H1 (cell line): ENCODE measurements around the gene OPHN1. TPM values are rescaled to one million over a fixed set of nuclear protein-coding genes. Genes with fewer than 3 reads are reported as not detected.

Source experiments
- CTCF ChIA-PET: fragments of 300-600 bp; sonication (Branson Sonifier 250); formaldehyde crosslinking; loops from one replicate; lab custom pipeline; 2021; ENCODE audit not compliant: partially characterized antibody; lab: Charles Lee
- POLR2A ChIA-PET: fragments of 300-600 bp; sonication (Branson Sonifier 250); formaldehyde crosslinking; loops from one replicate; lab custom pipeline; 2021; ENCODE audit warnings: inconsistent platforms; ENCODE audit not compliant: partially characterized antibody; lab: Charles Lee
- DNase-seq, 2 experiments: peaks; one replicate each; pipeline versions ENCODE4 v3.0.0 to v3.0.0-alpha.2; 2010 to 2022; ENCODE audit warnings: low spot score in 2 of 2, low read depth in 1 of 2, mixed read lengths in 1 of 2
- FAIRE-seq: peaks from 2 replicates; lab custom pipeline; 2011; peaks lifted over from hg19 to GRCh38; lab: Jason Lieb, UNC
- H2AFZ ChIP-seq: 2 replicates; pipeline ENCODE4 v1.8.1; 2012; ENCODE audit warnings: low read length, inconsistent platforms
- H2AK5ac ChIP-seq: 2 replicates; pipeline ENCODE4 v1.6.1; 2013; ENCODE audit warnings: low read depth, low read length
- H2BK120ac ChIP-seq: replicated peaks from 2 replicates; pipeline ENCODE3; 2013; ENCODE audit warnings: low read depth, low read length, inconsistent platforms
- H2BK12ac ChIP-seq: 2 replicates; pipeline ENCODE4 v1.6.1; 2013; ENCODE audit warnings: low read depth, low read length
- H2BK15ac ChIP-seq: 2 replicates; pipeline ENCODE4 v1.6.1; 2013; ENCODE audit warnings: low read length
- H2BK20ac ChIP-seq: 2 replicates; pipeline ENCODE4 v1.6.1; 2013; ENCODE audit warnings: low read length
- H2BK5ac ChIP-seq: 2 replicates; pipeline ENCODE4 v1.6.1; 2013; ENCODE audit warnings: low read depth, low read length
- H3K14ac ChIP-seq: 2 replicates; pipeline ENCODE4 v1.6.1; 2013; ENCODE audit warnings: inconsistent platforms; ENCODE audit not compliant: insufficient read length
- H3K18ac ChIP-seq: 2 replicates; pipeline ENCODE4 v1.6.1; 2013; ENCODE audit warnings: low read length; ENCODE audit errors: extremely low read depth
- H3K23ac ChIP-seq: 2 replicates; pipeline ENCODE4 v1.6.1; 2013; ENCODE audit warnings: inconsistent platforms; ENCODE audit not compliant: insufficient read length
- H3K23me2 ChIP-seq: 2 replicates; pipeline ENCODE4 v1.6.1; 2013; ENCODE audit warnings: low read depth, low read length
- H3K27ac ChIP-seq: 2 replicates; pipeline ENCODE4 v1.6.1; 2011; ENCODE audit warnings: low read depth, low read length, inconsistent platforms
- H3K27me3 ChIP-seq, 4 experiments: replicated peaks in 1 of 4; 1 replicate in 1 of 4; 2 replicates in 3 of 4; pipeline versions ENCODE4 v1.6.1 to v1.8.1; 2011 to 2013; ENCODE audit warnings: low read length in 3 of 4, mild to moderate bottlenecking in 3 of 4, inconsistent platforms in 2 of 4, mixed read lengths in 2 of 4, moderate library complexity in 1 of 4; ENCODE audit not compliant: control insufficient read depth in 3 of 4, insufficient read depth in 3 of 4; ENCODE audit errors: extremely low read depth in 1 of 4
- H3K36me3 ChIP-seq, 4 experiments: 2 replicates each; pipeline versions ENCODE4 v1.6.1 to v1.8.1; 2011 to 2013; ENCODE audit warnings: mild to moderate bottlenecking in 4 of 4, low read length in 3 of 4, moderate library complexity in 2 of 4, control low read depth in 1 of 4, inconsistent platforms in 1 of 4; ENCODE audit not compliant: insufficient read depth in 4 of 4, control insufficient read depth in 2 of 4
- H3K4ac ChIP-seq: replicated peaks from 2 replicates; pipeline ENCODE3; 2013; ENCODE audit warnings: low read length, low read depth, mixed read lengths, inconsistent platforms; ENCODE audit not compliant: insufficient read length
- H3K4me1 ChIP-seq, 4 experiments: replicated peaks in 1 of 4; 1 replicate in 1 of 4; 2 replicates in 3 of 4; pipeline versions ENCODE4 v1.6.1 to v1.8.1; 2011 to 2013; ENCODE audit warnings: low read length in 3 of 4, inconsistent platforms in 2 of 4, mixed read lengths in 1 of 4; ENCODE audit not compliant: insufficient read depth in 4 of 4, control insufficient read depth in 3 of 4
- H3K4me2 ChIP-seq, 2 experiments: 2 replicates each; pipeline versions ENCODE4 v1.6.1 to v1.8.1; 2011 to 2013; ENCODE audit warnings: low read depth in 2 of 2, low read length in 2 of 2, control low read depth in 1 of 2, inconsistent platforms in 1 of 2, mild to moderate bottlenecking in 1 of 2; ENCODE audit not compliant: insufficient read depth in 1 of 2
- H3K4me3 ChIP-seq, 4 experiments: fragments of 200-600, 300-600 bp in 1 of 4; sonication (generic), shearing (Covaris generic), sonication (Bioruptor Twin) in 1 of 4; 2 replicates each; pipeline versions ENCODE4 v1.5.1 to v1.8.1; 2011 to 2016; ENCODE audit warnings: low read length in 4 of 4, low read depth in 3 of 4, control low read depth in 2 of 4, inconsistent platforms in 2 of 4, mild to moderate bottlenecking in 2 of 4, mixed read lengths in 1 of 4, moderate library complexity in 1 of 4; ENCODE audit not compliant: insufficient read depth in 2 of 4; ENCODE audit errors: extremely low read depth in 1 of 4
- H3K56ac ChIP-seq: replicated peaks from 2 replicates; pipeline ENCODE3; 2013; ENCODE audit warnings: low read depth, mild to moderate bottlenecking, mixed read lengths, low read length, inconsistent platforms; ENCODE audit not compliant: insufficient read length
- H3K79me1 ChIP-seq: 2 replicates; pipeline ENCODE4 v1.6.1; 2013; ENCODE audit warnings: low read depth, low read length, control low read depth
- H3K79me2 ChIP-seq, 2 experiments: 2 replicates each; pipeline versions ENCODE4 v1.6.1 to v1.8.1; 2012 to 2013; ENCODE audit warnings: low read length in 2 of 2, mild to moderate bottlenecking in 2 of 2, inconsistent platforms in 1 of 2; ENCODE audit not compliant: insufficient read depth in 2 of 2, control insufficient read depth in 1 of 2
- H3K9ac ChIP-seq, 4 experiments: replicated peaks in 1 of 4; 1 replicate in 1 of 4; 2 replicates in 3 of 4; pipeline versions ENCODE4 v1.6.1 to v1.8.1; 2011 to 2013; ENCODE audit warnings: low read depth in 3 of 4, low read length in 3 of 4, control low read depth in 2 of 4, mild to moderate bottlenecking in 2 of 4, moderate library complexity in 2 of 4, inconsistent platforms in 1 of 4; ENCODE audit errors: extremely low read depth in 1 of 4
- H3K9me3 ChIP-seq, 2 experiments: 2 replicates each; pipeline versions ENCODE4 v1.6.1 to v1.8.1; 2012 to 2013; ENCODE audit warnings: mild to moderate bottlenecking in 2 of 2, moderate library complexity in 2 of 2, control low read depth in 1 of 2, inconsistent platforms in 1 of 2, low read depth in 1 of 2, low read length in 1 of 2, mixed read lengths in 1 of 2; ENCODE audit not compliant: insufficient read depth in 2 of 2
- H4K20me1 ChIP-seq, 2 experiments: replicated peaks in 1 of 2; 2 replicates each; pipeline versions ENCODE3 to v1.8.1; 2011 to 2013; ENCODE audit warnings: inconsistent platforms in 2 of 2, low read length in 2 of 2, mild to moderate bottlenecking in 1 of 2; ENCODE audit not compliant: insufficient read depth in 2 of 2, control insufficient read depth in 1 of 2
- H4K5ac ChIP-seq: 2 replicates; pipeline ENCODE4 v1.6.1; 2013; ENCODE audit warnings: low read length, low read depth, mixed read lengths, inconsistent platforms; ENCODE audit not compliant: insufficient read length
- H4K8ac ChIP-seq: 2 replicates; pipeline ENCODE4 v1.8.0; 2013; ENCODE audit warnings: mild to moderate bottlenecking, moderate library complexity, low read length, inconsistent platforms; ENCODE audit not compliant: insufficient read depth; ENCODE audit errors: extremely low read depth
- H4K91ac ChIP-seq: replicated peaks from 2 replicates; pipeline ENCODE3; 2013; ENCODE audit warnings: low read length, mixed read lengths, inconsistent platforms; ENCODE audit not compliant: insufficient read length
- WGBS, 2 experiments: shearing (Covaris generic) in 1 of 2; methylation state at CpG; one replicate each; pipeline versions ENCODE4 v1.1.6 to v1.1.7; 2013 to 2015; ENCODE audit warnings: low lambda C conversion rate in 2 of 2, mixed read lengths in 2 of 2, inconsistent platforms in 1 of 2, low coverage in 1 of 2, missing lambda C conversion rate in 1 of 2; ENCODE audit not compliant: insufficient replicate concordance in 2 of 2, insufficient coverage in 1 of 2, insufficient read length in 1 of 2; ENCODE audit errors: extremely low coverage in 1 of 2, missing lambda C conversion rate in 1 of 2; 5-methylcytosine and 5-hydroxymethylcytosine counted together
- polyA plus RNA-seq, 7 experiments: library from polyadenylated mRNA; depleted of rRNA in 3 of 7; stranded (reverse) in 5 of 7; unstranded in 2 of 7; fragments of >200 nt in 5 of 7; fragments of 200-250 nt in 2 of 7; gene quantifications; 1 replicate in 5 of 7; 2 replicates in 1 of 7; 4 replicates in 1 of 7; pipeline versions ENCODE4 v1.2.1 to v1.2.3, GENCODE V29; 2011 to 2013; ENCODE audit warnings: missing spikeins in 2 of 7, mixed read lengths in 2 of 7
- total RNA-seq: library from RNA; stranded (reverse); fragmentation: NEBNext Ultra II Directional; extraction: Animal tissue kit (Norgen Biotek cat#: 25700); gene quantifications from 2 replicates; pipeline ENCODE4 v1.2.1, GENCODE V29; 2021
- TF ChIP-seq, protein P1 (sequence below): fragments of 300-600 bp; sonication (generic); IDR thresholded peaks from 2 replicates; pipeline ENCODE4 v1.7.1; 2012; ENCODE audit warnings: low read length, moderate library complexity, mild to moderate bottlenecking, inconsistent platforms; ENCODE audit not compliant: insufficient replicate concordance

OPHN1 gene
- total and polyA plus RNA-seq, 2 of the 8 experiments (the other 6 are each of a cell fraction or from before 2014, with no cell fraction given), result 1.2 to 3.5 TPM

- H2BK12ac ChIP-seq, result no peak overlapping the region
- H3K27me3 ChIP-seq, result no peaks in the 10 kb centered on the region
- no peak overlapping the region for H3K4me3 ChIP-seq
- no peak overlapping the region for H4K5ac ChIP-seq
- H4K8ac ChIP-seq, result no peak overlapping the region
- H2BK15ac ChIP-seq, result no peak overlapping the region
- no peak overlapping the region for H3K27ac ChIP-seq
- H3K4me2 ChIP-seq, result no peak overlapping the region
- no peaks in the 10 kb centered on the region for H3K36me3 ChIP-seq
- H3K9ac ChIP-seq, result no peak overlapping the region
- ChIA-PET POLR2A (no interaction called here), CTCF (no interaction called here)
- no peak for DNase-seq
- H3K23me2 ChIP-seq, result no peaks in the 10 kb centered on the region
- H3K79me2 ChIP-seq, result no peaks in the 10 kb centered on the region
- H2BK20ac ChIP-seq, result no peak overlapping the region
- H2BK5ac ChIP-seq, result no peak overlapping the region
- no peak overlapping the region for H3K23ac ChIP-seq
- no peak overlapping the region for H3K18ac ChIP-seq
- no peak overlapping the region for H2AFZ ChIP-seq
- H3K4me1 ChIP-seq, result no peaks in the 10 kb centered on the region
- H3K4ac ChIP-seq, result no peak overlapping the region
- no peak overlapping the region for H2AK5ac ChIP-seq
- no peak for FAIRE-seq
- 82% methylated on average over 2 of the region's 2 CpGs; no CpG with 5 or more reads in 1 of the 2 experiments for WGBS, 2 experiments
- H4K91ac ChIP-seq, result no peak overlapping the region
- no peak overlapping the region for H3K56ac ChIP-seq
- H3K14ac ChIP-seq, result no peak overlapping the region
- no peaks in the 10 kb centered on the region for H4K20me1 ChIP-seq
- no peaks in the 10 kb centered on the region for H3K9me3 ChIP-seq
- no peak overlapping the region for H2BK120ac ChIP-seq
- no peaks in the 10 kb centered on the region for H3K79me1 ChIP-seq
- TF ChIP-seq, protein P1, sequence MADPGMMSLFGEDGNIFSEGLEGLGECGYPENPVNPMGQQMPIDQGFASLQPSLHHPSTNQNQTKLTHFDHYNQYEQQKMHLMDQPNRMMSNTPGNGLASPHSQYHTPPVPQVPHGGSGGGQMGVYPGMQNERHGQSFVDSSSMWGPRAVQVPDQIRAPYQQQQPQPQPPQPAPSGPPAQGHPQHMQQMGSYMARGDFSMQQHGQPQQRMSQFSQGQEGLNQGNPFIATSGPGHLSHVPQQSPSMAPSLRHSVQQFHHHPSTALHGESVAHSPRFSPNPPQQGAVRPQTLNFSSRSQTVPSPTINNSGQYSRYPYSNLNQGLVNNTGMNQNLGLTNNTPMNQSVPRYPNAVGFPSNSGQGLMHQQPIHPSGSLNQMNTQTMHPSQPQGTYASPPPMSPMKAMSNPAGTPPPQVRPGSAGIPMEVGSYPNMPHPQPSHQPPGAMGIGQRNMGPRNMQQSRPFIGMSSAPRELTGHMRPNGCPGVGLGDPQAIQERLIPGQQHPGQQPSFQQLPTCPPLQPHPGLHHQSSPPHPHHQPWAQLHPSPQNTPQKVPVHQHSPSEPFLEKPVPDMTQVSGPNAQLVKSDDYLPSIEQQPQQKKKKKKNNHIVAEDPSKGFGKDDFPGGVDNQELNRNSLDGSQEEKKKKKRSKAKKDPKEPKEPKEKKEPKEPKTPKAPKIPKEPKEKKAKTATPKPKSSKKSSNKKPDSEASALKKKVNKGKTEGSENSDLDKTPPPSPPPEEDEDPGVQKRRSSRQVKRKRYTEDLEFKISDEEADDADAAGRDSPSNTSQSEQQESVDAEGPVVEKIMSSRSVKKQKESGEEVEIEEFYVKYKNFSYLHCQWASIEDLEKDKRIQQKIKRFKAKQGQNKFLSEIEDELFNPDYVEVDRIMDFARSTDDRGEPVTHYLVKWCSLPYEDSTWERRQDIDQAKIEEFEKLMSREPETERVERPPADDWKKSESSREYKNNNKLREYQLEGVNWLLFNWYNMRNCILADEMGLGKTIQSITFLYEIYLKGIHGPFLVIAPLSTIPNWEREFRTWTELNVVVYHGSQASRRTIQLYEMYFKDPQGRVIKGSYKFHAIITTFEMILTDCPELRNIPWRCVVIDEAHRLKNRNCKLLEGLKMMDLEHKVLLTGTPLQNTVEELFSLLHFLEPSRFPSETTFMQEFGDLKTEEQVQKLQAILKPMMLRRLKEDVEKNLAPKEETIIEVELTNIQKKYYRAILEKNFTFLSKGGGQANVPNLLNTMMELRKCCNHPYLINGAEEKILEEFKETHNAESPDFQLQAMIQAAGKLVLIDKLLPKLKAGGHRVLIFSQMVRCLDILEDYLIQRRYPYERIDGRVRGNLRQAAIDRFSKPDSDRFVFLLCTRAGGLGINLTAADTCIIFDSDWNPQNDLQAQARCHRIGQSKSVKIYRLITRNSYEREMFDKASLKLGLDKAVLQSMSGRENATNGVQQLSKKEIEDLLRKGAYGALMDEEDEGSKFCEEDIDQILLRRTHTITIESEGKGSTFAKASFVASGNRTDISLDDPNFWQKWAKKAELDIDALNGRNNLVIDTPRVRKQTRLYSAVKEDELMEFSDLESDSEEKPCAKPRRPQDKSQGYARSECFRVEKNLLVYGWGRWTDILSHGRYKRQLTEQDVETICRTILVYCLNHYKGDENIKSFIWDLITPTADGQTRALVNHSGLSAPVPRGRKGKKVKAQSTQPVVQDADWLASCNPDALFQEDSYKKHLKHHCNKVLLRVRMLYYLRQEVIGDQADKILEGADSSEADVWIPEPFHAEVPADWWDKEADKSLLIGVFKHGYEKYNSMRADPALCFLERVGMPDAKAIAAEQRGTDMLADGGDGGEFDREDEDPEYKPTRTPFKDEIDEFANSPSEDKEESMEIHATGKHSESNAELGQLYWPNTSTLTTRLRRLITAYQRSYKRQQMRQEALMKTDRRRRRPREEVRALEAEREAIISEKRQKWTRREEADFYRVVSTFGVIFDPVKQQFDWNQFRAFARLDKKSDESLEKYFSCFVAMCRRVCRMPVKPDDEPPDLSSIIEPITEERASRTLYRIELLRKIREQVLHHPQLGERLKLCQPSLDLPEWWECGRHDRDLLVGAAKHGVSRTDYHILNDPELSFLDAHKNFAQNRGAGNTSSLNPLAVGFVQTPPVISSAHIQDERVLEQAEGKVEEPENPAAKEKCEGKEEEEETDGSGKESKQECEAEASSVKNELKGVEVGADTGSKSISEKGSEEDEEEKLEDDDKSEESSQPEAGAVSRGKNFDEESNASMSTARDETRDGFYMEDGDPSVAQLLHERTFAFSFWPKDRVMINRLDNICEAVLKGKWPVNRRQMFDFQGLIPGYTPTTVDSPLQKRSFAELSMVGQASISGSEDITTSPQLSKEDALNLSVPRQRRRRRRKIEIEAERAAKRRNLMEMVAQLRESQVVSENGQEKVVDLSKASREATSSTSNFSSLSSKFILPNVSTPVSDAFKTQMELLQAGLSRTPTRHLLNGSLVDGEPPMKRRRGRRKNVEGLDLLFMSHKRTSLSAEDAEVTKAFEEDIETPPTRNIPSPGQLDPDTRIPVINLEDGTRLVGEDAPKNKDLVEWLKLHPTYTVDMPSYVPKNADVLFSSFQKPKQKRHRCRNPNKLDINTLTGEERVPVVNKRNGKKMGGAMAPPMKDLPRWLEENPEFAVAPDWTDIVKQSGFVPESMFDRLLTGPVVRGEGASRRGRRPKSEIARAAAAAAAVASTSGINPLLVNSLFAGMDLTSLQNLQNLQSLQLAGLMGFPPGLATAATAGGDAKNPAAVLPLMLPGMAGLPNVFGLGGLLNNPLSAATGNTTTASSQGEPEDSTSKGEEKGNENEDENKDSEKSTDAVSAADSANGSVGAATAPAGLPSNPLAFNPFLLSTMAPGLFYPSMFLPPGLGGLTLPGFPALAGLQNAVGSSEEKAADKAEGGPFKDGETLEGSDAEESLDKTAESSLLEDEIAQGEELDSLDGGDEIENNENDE, result no peak
Measured at GRCh38 chrX:68139791-68140190, 293.5 kb downstream of the OPHN1 start.
